NCI-H146 (cell line): ENCODE data around the gene FAM3C.

Source experiments
- DNase-seq: peaks from one replicate; lab custom pipeline; 2025; lab: John Stamatoyannopoulos, UW

FAM3C gene

GRCh38 chr7:121410829-121411596 lies 14.9 kb upstream of the FAM3C start:
- no peak for DNase-seq

GRCh38 chr7:121406944-121407343 lies 10.8 kb upstream of the FAM3C start:
- no peak for DNase-seq

- no peak for DNase-seq
These were observed 10.4 kb upstream of the FAM3C start for GRCh38 chr7:121406461-121406860.

GRCh38 chr7:121404348-121404747 lies 8.2 kb upstream of the FAM3C start:
- DNase-seq = no peak

- DNase-seq = no peak
These were observed 6.6 kb upstream of the FAM3C start for GRCh38 chr7:121402701-121403100.

- peak; percentile 16 for DNase-seq
These were observed 5.8 kb upstream of the FAM3C start for GRCh38 chr7:121401896-121402295.

GRCh38 chr7:121398246-121398645 lies 2.1 kb upstream of the FAM3C start:
- peak; percentile 58 for DNase-seq

GRCh38 chr7:121397822-121398221 lies 1.7 kb upstream of the FAM3C start:
- no peak for DNase-seq

- no peak for DNase-seq
These were observed 1.3 kb upstream of the FAM3C start for GRCh38 chr7:121397361-121397760.

- peak; percentile 71 for DNase-seq
These were observed 581 bp downstream of the FAM3C start for GRCh38 chr7:121395494-121395960.

GRCh38 chr7:121394709-121395140 lies 1.4 kb downstream of the FAM3C start:
- no peak for DNase-seq

- DNase-seq = no peak
These were observed 3.1 kb downstream of the FAM3C start for GRCh38 chr7:121393005-121393366.

GRCh38 chr7:121392277-121393004 lies 3.7 kb downstream of the FAM3C start:
- no peak for DNase-seq

- DNase-seq = no peak
These were observed 4.4 kb downstream of the FAM3C start for GRCh38 chr7:121391686-121392085.

GRCh38 chr7:121390617-121391016 lies 5.5 kb downstream of the FAM3C start:
- DNase-seq = no peak

GRCh38 chr7:121390109-121390508 lies 6.0 kb downstream of the FAM3C start:
- no peak for DNase-seq

- no peak for DNase-seq
These were observed 7.2 kb downstream of the FAM3C start for GRCh38 chr7:121388950-121389349.

GRCh38 chr7:121385800-121386179 lies 10.3 kb downstream of the FAM3C start:
- DNase-seq = no peak

- DNase-seq = no peak
These were observed 10.9 kb downstream of the FAM3C start for GRCh38 chr7:121385056-121385799.

- DNase-seq = no peak
These were observed 11.8 kb downstream of the FAM3C start for GRCh38 chr7:121384265-121384664.

- no peak for DNase-seq
These were observed 12.7 kb downstream of the FAM3C start for GRCh38 chr7:121383235-121383910.

GRCh38 chr7:121382473-121382872 lies 13.6 kb downstream of the FAM3C start:
- DNase-seq = no peak
